Sciatic nerve (tissue), 2 donors: Measurements from ENCODE around the gene RPS6KA2. TPM values are rescaled to one million over a fixed set of nuclear protein-coding genes. Genes with fewer than 3 reads are reported as not detected.
A peak's percentile ranks its signal among the peaks of the same experiment; 100 is the strongest.

Source experiments
- ATAC-seq: fragments of 200-7000 bp; cut with Tn5 transposase; one replicate; pipeline ENCODE4 v1.9.1; 2020; ENCODE audit warnings: mild to moderate bottlenecking, moderate library complexity
- DNase-seq: peaks from one replicate; pipeline ENCODE4 v3.0.0-alpha.2; 2020; ENCODE audit warnings: low spot score
- intact Hi-C: fragments of 100-400 bp; cut with DNase I; formaldehyde crosslinking; loops from one replicate; pipeline ENCODE4 v1.14.2; 2022
- total RNA-seq: library from RNA; stranded (reverse); fragmentation: NEBNext Ultra II Directional; extraction: Animal tissue kit (Norgen Biotek cat#: 25700); gene quantifications from one replicate; pipeline ENCODE4 v1.2.1, GENCODE V29; 2021
- donor health status: DM: no; HTN: no; CAD: no.
- donor health status: DM: no; HTN: no; CAD: no.

RPS6KA2 gene
- total RNA-seq: 69.9 TPM

- intact Hi-C loops: no loop called here
- ATAC-seq (peak; percentile 97), DNase-seq (peak; percentile 100)
Measured at GRCh38 chr6:166627033-166627874, at the start of gene RPS6KA2. Gene RPS6KA2 (minus strand): TSS chr6:166627251. CDS start chr6:166627019, 232 bp downstream.

DNA sequence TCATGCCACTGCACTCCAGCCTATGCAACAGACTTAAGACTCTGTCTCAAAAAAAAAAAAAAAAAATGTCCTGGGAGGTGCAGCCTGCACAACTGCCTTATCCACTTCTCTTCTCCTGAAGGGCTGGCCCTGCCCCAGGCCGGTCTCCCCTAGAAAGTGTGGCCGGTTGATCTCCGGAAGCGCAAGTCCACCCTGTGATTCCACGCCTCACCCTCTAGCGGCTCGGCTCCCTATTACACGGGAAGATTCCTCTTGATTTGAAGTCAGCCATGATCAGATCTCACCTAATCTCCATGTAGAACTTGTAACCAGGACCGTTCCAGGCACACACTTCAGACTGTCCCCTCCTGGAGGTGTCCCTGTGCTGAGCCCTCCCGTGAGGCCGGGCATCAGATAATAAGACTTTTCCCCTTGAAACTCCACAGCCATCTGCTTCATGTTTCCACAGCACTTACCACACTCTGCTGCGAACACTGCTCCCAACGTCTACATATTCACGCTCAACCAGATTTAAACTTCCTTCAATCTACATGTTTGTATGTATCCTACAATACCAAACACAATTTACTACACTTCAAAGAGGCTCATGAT, 49.3 kb upstream of the RPS6KA2 start:
- DNase-seq (no peak), ATAC-seq (no peak)
- intact Hi-C loops: no loop called here

- intact Hi-C loops: no loop called here
- DNase-seq (no peak), ATAC-seq (no peak)
Measured at GRCh38 chr6:166675736-166676135, 48.7 kb upstream of the RPS6KA2 start.

GRCh38 chr6:166673309-166673708, 46.3 kb upstream of the RPS6KA2 start:
- peak; percentile 26 for ATAC-seq
- DNase-seq: no peak
- intact Hi-C loops: no loop called here

GRCh38 chr6:166672624-166673206, 45.7 kb upstream of the RPS6KA2 start:
- intact Hi-C loops: no loop called here
- peak; percentile 35 for ATAC-seq
- no peak for DNase-seq

DNA sequence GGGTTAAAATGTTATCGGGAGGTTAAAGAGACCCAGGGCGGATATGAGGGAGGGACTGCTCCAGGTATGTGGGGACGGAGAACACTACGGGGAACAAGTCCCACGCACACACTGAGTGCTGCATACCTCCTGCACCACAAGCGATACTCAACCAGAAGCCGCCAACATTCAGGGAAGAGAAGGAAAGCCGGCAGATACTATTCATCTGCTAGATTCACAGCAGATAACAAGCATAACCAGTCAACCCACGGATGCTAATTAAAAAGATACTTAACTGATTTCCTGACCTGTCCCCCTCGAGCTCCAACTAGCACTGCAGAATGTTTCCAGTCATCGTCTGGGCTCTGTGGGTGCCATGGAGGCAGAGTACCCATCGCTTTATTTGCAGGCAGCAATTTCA, 45.1 kb upstream of the RPS6KA2 start:
- intact Hi-C loops: no loop called here
- DNase-seq (no peak), ATAC-seq (no peak)

DNA sequence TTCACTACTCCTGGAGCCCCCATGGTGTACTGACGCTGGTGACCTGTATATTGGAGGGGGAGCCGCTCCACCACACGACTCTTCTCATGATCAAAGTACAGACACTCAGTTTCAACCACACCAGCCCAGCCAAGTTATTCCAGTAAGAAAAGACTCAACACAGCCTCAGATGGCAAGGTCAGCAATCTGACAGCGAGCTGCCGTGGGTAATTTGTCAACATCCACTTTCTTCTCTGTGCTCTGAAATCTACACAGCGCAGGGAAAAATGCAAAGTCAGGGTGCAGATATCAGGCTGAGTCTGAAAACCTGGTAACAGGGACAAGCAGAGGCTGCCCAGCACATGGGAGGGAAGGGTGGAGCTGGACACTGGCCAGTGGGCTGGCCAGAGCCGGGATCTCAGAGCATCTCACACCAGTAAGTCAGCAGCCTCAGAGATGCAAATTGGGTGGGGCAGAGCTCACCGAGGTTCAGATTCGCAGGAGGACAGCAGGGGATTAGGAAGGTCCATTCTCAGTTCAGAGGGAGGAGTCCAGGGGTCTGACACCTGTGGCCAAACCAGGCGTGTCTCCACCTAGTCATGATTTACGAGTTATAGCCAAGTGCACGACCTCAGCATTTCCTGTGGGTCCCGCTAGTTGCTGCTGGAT, 44.5 kb upstream of the RPS6KA2 start:
- no peak for DNase-seq
- peak; percentile 14 for ATAC-seq
- intact Hi-C loops: no loop called here

- intact Hi-C loops: no loop called here
- no peak for DNase-seq
- ATAC-seq: no peak
Measured at GRCh38 chr6:166670894-166671293, 43.8 kb upstream of the RPS6KA2 start.

DNA sequence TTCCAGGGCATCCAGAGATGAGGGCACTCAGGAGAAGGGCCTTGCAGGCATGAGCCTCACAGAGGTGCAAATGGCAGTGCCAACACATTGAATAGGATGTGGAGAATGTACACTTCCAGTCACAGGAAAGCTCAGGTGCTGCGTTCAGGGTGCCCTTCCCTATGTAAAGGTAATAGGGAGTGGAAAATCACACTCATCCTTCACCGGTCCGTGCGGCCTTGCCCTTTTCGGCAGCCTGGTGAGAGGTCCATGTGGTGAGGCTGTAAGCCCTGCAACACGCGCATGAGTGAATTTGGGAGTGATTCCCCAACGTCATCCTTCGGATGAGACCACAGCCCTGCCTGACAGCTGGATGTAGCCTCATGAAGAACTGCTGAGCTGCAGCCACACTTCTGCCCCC, 43.0 kb upstream of the RPS6KA2 start:
- DNase-seq (no peak), ATAC-seq (no peak)
- intact Hi-C loops: no loop called here

DNA sequence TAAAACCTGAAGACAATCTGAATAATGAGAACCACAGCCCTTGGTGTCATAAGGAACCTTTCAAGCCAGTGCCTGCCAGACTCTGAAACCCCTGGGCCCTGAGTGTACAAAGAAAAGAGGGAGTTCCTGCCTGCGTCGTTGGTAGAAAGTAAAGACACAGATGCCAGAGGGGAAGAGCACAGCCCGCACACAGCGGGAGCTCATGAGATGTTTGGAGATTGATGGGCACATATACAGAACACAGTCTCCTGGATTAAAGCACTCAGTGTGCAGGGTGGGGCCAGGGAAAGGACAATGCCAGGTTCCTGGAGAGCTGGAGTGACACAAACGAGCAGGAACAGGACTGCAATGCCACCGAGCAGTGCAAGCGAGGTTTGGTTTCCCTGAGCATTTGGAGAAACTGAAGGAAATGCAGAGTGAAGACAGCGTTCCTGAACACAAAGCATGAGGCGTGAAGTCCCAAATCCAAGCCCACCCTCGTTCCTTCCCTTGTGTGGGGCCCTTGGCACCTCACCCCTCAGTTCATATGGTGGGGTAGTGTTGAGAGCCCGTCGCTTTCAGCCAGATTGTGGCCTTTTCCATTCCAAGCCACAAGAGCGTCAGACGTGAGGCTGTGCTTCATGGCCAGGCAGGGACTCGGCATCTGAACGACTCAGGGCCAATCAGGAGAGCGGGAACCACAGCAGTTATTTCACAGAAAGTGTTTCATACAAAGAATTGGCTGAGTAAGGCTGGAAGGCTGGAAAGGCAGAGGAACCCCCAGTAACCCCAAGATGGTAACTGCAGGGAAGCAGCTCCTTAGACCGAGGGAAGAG, 41.0 kb upstream of the RPS6KA2 start:
- intact Hi-C loops: no loop called here
- no peak for ATAC-seq

GRCh38 chr6:166664135-166664534, 37.1 kb upstream of the RPS6KA2 start:
- intact Hi-C loops: no loop called here
- ATAC-seq (no peak), DNase-seq (no peak)

More for the DNA sequence above, 41.0 kb upstream of the RPS6KA2 start:
- no peak for DNase-seq

DNA sequence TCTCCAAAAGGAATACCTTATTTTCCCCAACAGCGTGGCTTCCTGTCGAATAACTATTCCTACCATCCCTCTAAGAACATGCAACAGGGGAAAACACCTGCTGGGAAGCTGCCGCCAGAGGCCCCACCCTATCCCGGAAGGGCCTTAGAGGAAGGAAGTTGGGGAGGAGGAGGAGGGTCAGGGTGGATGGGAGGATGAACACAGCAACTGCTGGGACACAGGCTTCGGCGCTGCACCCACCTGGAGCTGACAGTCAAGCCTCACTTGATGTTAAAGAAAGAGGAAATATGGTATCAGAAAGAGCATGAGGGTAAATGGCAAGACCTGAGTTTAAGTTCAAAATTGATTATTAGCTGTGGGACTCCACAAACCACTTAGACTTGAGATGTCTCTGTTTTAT, 36.5 kb upstream of the RPS6KA2 start:
- intact Hi-C loops: no loop called here
- ATAC-seq (no peak), DNase-seq (no peak)

DNA sequence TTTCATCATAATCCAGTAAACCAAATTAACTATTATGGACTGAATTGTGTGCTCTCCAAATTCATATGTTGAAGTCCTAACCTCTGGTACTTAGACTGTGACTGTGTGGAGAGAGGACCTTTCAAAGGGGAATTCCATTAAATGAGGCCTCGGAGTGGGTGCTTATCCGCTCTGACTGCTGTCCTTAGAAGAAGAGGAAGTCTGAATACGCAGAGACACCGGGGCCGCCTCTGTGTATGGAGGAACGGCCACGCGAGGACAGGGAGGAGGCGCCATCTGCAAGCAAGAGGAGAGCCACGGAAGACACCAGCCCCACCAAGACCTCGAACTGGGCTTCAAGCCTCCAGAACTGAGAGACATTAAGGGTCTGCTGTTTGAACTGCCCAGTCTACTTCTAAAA, 35.6 kb upstream of the RPS6KA2 start:
- ATAC-seq (no peak), DNase-seq (no peak)
- intact Hi-C loops: no loop called here

GRCh38 chr6:166661327-166662085, 34.5 kb upstream of the RPS6KA2 start:
- intact Hi-C loops: no loop called here
- no peak for ATAC-seq
- DNase-seq: no peak

DNA sequence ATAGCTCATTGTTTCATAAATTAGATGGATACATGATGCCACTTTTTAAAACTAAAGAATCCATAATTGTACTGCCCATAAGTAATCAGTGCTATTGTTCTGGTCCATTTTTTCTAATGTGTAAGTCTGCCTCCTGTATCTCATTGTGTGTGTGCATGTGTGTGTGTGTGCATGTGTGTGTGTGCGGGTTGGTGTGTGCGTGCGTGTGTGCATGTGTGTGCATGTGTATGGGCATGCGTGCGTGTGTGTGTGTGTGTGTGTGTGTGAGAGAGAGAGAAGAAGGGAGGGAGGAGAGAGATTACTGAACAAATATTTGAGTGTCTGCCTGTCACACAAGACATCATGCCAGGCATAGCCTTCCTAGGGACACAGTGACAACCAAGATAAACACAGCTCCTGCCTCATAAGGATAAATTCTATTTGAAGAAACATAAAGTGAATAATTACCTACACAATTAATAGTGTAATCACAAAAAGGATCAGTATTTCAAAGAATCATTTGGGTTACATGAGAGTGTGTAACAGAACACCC, 33.2 kb upstream of the RPS6KA2 start:
- intact Hi-C loops: no loop called here
- ATAC-seq (no peak), DNase-seq (no peak)

DNA sequence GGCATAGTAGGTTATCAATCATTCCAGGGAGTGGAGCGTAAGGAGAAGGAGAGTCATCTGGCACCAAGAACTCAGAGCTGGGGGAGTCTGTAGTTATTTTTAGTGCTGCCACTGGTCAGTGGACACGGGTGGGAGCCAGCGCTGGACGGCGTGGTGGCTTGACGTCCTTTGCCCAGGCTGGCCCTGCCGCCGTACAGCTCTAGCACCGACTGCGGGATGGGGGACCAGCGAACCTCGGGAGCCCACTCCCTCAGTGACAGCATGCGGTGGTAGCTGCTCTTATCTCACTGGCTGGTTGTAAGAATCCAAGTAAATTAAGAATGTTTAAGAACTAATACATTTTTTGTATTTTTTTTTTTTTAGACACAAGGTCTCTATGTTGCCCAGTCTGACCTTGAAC, 32.5 kb upstream of the RPS6KA2 start:
- intact Hi-C loops: no loop called here
- ATAC-seq (no peak), DNase-seq (no peak)

DNA sequence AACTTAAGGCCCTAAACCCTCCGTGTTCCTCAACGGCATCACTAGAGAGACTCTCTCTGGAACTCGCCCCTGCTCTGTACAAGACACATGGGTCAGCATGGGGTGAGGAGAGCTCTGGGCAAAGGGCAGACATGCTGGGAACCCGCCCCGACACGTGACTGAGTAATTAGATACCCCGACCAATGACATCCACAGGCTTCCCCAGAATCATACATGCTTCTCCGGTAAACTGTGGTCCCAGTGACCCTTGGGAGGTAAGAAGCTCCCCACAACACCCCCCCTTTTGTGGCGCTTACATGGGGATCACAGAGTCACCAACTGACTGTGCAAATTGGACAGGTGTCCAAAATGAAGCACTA, 31.7 kb upstream of the RPS6KA2 start:
- intact Hi-C loops: no loop called here
- DNase-seq: no peak
- ATAC-seq: no peak

DNA sequence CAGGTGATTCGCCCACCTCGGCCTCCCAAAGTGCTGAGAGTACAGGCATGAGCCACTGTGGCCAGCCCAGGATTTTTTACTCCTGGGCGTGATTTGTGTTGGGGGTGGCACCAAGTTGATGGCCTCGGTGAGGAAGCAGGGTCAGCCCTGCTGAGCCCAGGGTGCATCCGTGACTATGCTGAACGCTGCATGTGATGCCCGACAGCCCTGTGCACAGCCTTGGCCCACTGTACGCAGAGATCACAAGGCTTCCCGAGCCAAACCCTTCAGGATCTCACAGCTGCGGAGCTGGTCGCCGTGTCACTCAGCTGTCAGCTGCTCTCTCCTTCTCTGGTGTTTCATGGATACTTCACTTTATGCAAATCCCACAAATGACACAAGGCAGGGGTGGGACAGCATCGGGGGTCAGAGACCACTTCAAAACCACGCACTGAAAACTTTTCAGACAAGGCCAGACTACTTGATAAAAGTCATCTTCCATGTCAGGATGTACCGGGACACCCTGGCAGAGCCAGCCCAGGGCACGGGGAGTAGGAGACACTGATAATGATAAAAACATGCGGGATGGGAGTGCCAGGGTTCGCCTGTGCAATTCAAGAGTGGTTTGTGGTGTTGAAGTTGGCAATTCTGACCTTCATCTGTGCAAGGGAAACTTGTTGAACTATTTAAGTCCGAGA, 31.2 kb upstream of the RPS6KA2 start:
- ATAC-seq: no peak
- intact Hi-C loops: no loop called here
- DNase-seq: no peak
